CD4-positive, alpha-beta memory T cell (primary cell): ENCODE measurements around the gene HK2. TPM values are rescaled to one million over a fixed set of nuclear protein-coding genes. Genes with fewer than 3 reads are reported as not detected.

ENCODE experiments used
- CTCF ChIA-PET: fragments of 350-600 bp; sonication (Branson Sonifier 250); formaldehyde crosslinking; loops from one replicate; lab custom pipeline; 2021; ENCODE audit warnings: inconsistent platforms; ENCODE audit not compliant: partially characterized antibody; lab: Charles Lee
- POLR2A ChIA-PET: fragments of 350-600 bp; sonication (Branson Sonifier 250); formaldehyde crosslinking; loops from one replicate; lab custom pipeline; 2021; ENCODE audit not compliant: partially characterized antibody; lab: Charles Lee
- DNase-seq, 5 donors: peaks; one replicate each; pipeline versions ENCODE4 v3.0.0 to v3.0.0-alpha.2; 2020 to 2022; ENCODE audit warnings: mixed read lengths in 1 of 5
- H3K27ac ChIP-seq: one replicate; pipeline ENCODE4 v1.7.0; 2013; ENCODE audit warnings: low read depth, low read length
- H3K27me3 ChIP-seq: 2 replicates; pipeline ENCODE4 v1.7.0; 2013; ENCODE audit warnings: mild to moderate bottlenecking, low read length, moderate library complexity; ENCODE audit not compliant: insufficient read depth
- H3K36me3 ChIP-seq: 2 replicates; pipeline ENCODE4 v1.7.0; 2013; ENCODE audit warnings: mild to moderate bottlenecking, low read length, moderate library complexity; ENCODE audit not compliant: insufficient read depth
- H3K4me1 ChIP-seq: 2 replicates; pipeline ENCODE4 v1.7.0; 2013; ENCODE audit warnings: mild to moderate bottlenecking, low read length, moderate library complexity; ENCODE audit not compliant: insufficient read depth
- H3K4me3 ChIP-seq, 2 donors: one replicate each; pipeline ENCODE4 v1.7.0; 2013; ENCODE audit warnings: low read length in 2 of 2, mild to moderate bottlenecking in 1 of 2
- H3K9me3 ChIP-seq, 2 donors: one replicate each; pipeline ENCODE4 v1.7.0; 2013; ENCODE audit warnings: low read length in 2 of 2, control low read depth in 1 of 2; ENCODE audit not compliant: control insufficient read depth in 1 of 2
- H3K27ac Mint-ChIP-seq, 7 donors: one replicate each; pipeline ENCODE4 v1.8.0; 2020 to 2021; ENCODE audit warnings: mixed read lengths in 7 of 7, mild to moderate bottlenecking in 6 of 7, inconsistent platforms in 3 of 7, moderate library complexity in 3 of 7
- H3K27me3 Mint-ChIP-seq, 2 donors: one replicate each; pipeline ENCODE4 v1.8.0; 2020 to 2021; ENCODE audit warnings: mixed read lengths in 2 of 2
- H3K36me3 Mint-ChIP-seq, 2 donors: one replicate each; pipeline ENCODE4 v1.8.0; 2020 to 2021; ENCODE audit warnings: mixed read lengths in 2 of 2, inconsistent platforms in 1 of 2, mild to moderate bottlenecking in 1 of 2
- H3K4me1 Mint-ChIP-seq, 4 donors: one replicate each; pipeline ENCODE4 v1.8.0; 2020 to 2021; ENCODE audit warnings: mixed read lengths in 4 of 4, mild to moderate bottlenecking in 1 of 4
- H3K4me3 Mint-ChIP-seq, 8 donors: one replicate each; pipeline ENCODE4 v1.8.0; 2020 to 2021; ENCODE audit warnings: mixed read lengths in 8 of 8, mild to moderate bottlenecking in 7 of 8, moderate library complexity in 6 of 8, inconsistent platforms in 3 of 8
- H3K9me3 Mint-ChIP-seq, 8 donors: one replicate each; pipeline ENCODE4 v1.8.0; 2020 to 2021; ENCODE audit warnings: mixed read lengths in 8 of 8, mild to moderate bottlenecking in 5 of 8, inconsistent platforms in 3 of 8, moderate library complexity in 1 of 8
- intact Hi-C: fragments of 100-400 bp; cut with micrococcal nuclease; formaldehyde crosslinking; loops from one replicate; pipeline ENCODE4 v1.15.1; 2023
- polyA plus RNA-seq, 2 donors: library from polyadenylated mRNA; unstranded; fragments of 300-500 nt; fragmentation: Illumina TruSeq; gene quantifications; one replicate each; pipeline ENCODE4 v1.2.3, GENCODE V29; 2021
- total RNA-seq, 2 experiments: library from RNA; stranded (reverse); gene quantifications; one replicate each; pipeline ENCODE4 v1.2.3, GENCODE V29; 2021

Gene HK2
- total and polyA plus RNA-seq, 4 experiments from 2014 or later = 1.7 to 9.4 (median 6.1) TPM

DNA sequence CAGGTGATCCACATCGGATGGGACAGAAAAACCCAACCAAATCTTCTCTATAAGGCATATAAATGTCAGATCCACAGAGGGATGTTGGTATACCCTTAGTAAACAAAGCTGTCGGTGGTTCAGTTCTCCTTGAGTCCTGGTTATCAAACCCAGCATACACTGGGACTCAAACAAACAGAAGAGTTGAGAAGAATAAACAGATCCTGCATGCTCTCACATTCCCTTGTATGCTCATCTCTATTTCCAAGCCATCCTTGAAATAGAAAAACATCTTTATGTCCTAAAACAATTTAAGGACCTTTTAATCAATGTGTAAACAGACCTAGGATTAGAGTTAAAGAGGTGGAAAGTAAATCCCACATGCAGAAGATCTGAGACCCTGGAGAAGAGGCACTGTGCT, 19.8 kb upstream of the HK2 start:
- POLR2A ChIA-PET = interaction anchor here (1.0 kb wide), 1 partner anchor 35 kb away, joined by 3 read pairs; no protein-coding TSS in a partner anchor
- no peaks in the 10 kb centered on the region for H3K27me3 ChIP-seq
- Mint-ChIP-seq H3K36me3 (no peaks in the 10 kb centered on the region), H3K27ac (no peak overlapping the region), H3K4me1 (no peaks in the 10 kb centered on the region), H3K9me3 (no peaks in the 10 kb centered on the region), H3K27me3 (peaks cover 5 to 10% of the 10 kb centered on the region in 2 donors), H3K4me3 (no peak overlapping the region)
- no peaks in the 10 kb centered on the region for H3K36me3 ChIP-seq
- DNase-seq = no peak
- H3K27ac ChIP-seq = no peak overlapping the region
- H3K4me1 ChIP-seq = no peaks in the 10 kb centered on the region
- intact Hi-C loops = no loop called here
- no peaks in the 10 kb centered on the region for H3K9me3 ChIP-seq
- CTCF ChIA-PET = interaction anchor here (1.1 to 1.3 kb wide), 3 partner anchors 18 to 61 kb away, joined by 3 to 5 read pairs (median 4); partner anchors contain the start of gene HK2
- no peak overlapping the region for H3K4me3 ChIP-seq

DNA sequence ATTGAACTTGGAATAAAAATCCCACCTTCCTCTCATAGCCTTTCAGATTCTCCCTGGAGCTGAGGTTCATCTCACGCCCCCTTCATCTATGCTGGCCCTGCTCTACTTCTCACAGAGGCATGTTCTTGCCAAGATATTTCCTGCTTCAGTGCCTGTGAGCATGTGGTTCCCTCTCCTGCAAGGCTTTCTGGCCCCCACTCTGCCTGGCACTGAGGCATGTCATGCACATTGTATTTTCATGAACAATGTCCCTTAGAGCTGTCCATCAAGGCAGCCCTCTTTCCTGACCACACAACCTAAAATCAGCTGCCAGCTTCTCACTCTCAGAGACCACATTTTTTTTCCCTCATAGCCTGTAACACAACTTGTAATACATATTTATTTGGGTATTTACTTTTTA, 18.0 kb upstream of the HK2 start:
- Histone ChIP-seq H3K4me3 (no peak overlapping the region), H3K9me3 (no peaks in the 10 kb centered on the region), H3K27me3 (no peaks in the 10 kb centered on the region), H3K4me1 (no peaks in the 10 kb centered on the region), H3K36me3 (no peaks in the 10 kb centered on the region), H3K27ac (no peak overlapping the region)
- ChIA-PET POLR2A (no interaction called here), CTCF (interaction anchor here (2.7 kb wide), 1 partner anchor 61 kb away, joined by 7 read pairs; no protein-coding TSS in a partner anchor)
- no peaks in the 10 kb centered on the region for H3K4me1 Mint-ChIP-seq
- H3K36me3 Mint-ChIP-seq = no peaks in the 10 kb centered on the region
- no peak for DNase-seq
- no peak overlapping the region for H3K4me3 Mint-ChIP-seq
- peaks cover 1 to 5% of the 10 kb centered on the region in 2 donors for H3K27me3 Mint-ChIP-seq
- intact Hi-C loops = no loop called here
- H3K9me3 Mint-ChIP-seq = no peaks in the 10 kb centered on the region
- H3K27ac Mint-ChIP-seq = no peak overlapping the region

DNA sequence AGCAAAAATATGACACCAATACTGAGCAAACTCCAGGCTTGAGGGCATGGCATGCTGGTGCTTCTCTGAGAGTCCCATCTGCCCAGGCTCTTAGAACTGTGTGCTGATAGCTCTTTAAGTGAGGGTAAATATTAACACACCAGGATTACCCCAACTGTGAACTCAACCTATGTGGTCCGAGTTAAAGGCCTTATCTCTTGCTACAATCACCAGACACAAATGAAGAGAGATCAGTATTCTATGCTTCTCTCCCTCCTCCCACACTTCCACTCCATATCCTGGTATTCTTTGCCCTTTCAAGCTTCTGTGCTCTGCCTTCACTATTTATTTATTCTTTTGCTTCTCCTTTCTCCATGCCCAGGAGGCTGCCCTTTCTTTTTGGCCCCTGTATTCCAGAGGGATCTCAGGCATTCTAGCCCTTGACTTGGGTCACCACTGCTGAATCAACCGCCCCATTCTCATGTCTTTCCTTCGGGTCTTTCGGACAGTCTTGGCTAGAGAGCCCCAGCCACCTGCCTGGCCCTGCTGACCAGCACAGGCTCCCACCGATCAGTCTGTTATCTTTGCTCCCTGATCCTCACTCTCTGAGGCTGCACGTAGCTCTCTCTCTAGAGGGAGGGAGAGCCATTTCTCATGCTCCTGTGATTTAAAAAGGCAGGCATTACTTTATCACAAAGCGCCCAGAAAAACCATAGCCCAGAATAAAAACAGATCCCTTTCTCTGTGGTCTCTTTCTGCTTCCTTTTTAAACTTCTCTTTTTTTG, 17.2 kb upstream of the HK2 start:
- no peak overlapping the region for H3K4me3 Mint-ChIP-seq
- no peak overlapping the region for H3K27ac ChIP-seq
- no peaks in the 10 kb centered on the region for H3K9me3 ChIP-seq
- DNase-seq = no peak
- peaks cover 1 to 5% of the 10 kb centered on the region in 2 donors for H3K27me3 Mint-ChIP-seq
- no peaks in the 10 kb centered on the region for H3K4me1 Mint-ChIP-seq
- no peaks in the 10 kb centered on the region for H3K9me3 Mint-ChIP-seq
- ChIA-PET POLR2A (no interaction called here), CTCF (interaction anchor here (2.7 kb wide), 1 partner anchor 60 kb away, joined by 7 read pairs; no protein-coding TSS in a partner anchor)
- no peaks in the 10 kb centered on the region for H3K4me1 ChIP-seq
- H3K4me3 ChIP-seq = no peak overlapping the region
- H3K27ac Mint-ChIP-seq = no peak overlapping the region
- no peaks in the 10 kb centered on the region for H3K36me3 Mint-ChIP-seq
- no peaks in the 10 kb centered on the region for H3K36me3 ChIP-seq
- intact Hi-C loops = no loop called here
- no peaks in the 10 kb centered on the region for H3K27me3 ChIP-seq

DNA sequence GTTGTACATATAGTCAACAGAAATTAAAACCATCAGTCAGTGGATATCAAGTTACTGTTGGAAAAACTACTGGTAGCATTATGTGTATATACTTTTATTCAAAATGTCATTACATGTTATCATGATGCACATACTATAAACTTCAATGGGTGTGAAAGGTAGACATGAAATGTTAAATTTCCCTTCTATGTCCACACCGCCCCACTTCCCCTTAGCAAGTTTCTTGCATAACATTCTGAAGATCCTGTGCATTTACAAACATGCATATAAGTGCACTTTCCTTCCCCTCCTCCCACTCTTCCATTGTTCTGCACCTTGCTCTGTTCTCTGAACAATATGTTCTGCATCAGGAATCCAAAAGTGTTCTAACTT, 16.6 kb upstream of the HK2 start:
- no peak overlapping the region for H3K4me3 Mint-ChIP-seq
- H3K9me3 ChIP-seq = no peaks in the 10 kb centered on the region
- no peaks in the 10 kb centered on the region for H3K4me1 ChIP-seq
- H3K27ac ChIP-seq = no peak overlapping the region
- no peaks in the 10 kb centered on the region for H3K27me3 ChIP-seq
- no peak overlapping the region for H3K27ac Mint-ChIP-seq
- CTCF ChIA-PET = interaction anchor here (0.9 to 2.7 kb wide), 2 partner anchors 20 to 60 kb away, joined by 3 to 7 read pairs; no protein-coding TSS in a partner anchor
- H3K4me3 ChIP-seq = no peak overlapping the region
- H3K27me3 Mint-ChIP-seq = peaks cover 1 to 5% of the 10 kb centered on the region in 2 donors
- no peaks in the 10 kb centered on the region for H3K9me3 Mint-ChIP-seq
- no peaks in the 10 kb centered on the region for H3K36me3 ChIP-seq
- no peak for DNase-seq
- H3K36me3 Mint-ChIP-seq = no peaks in the 10 kb centered on the region
- intact Hi-C loops = no loop called here
- POLR2A ChIA-PET = no interaction called here
- no peaks in the 10 kb centered on the region for H3K4me1 Mint-ChIP-seq

DNA sequence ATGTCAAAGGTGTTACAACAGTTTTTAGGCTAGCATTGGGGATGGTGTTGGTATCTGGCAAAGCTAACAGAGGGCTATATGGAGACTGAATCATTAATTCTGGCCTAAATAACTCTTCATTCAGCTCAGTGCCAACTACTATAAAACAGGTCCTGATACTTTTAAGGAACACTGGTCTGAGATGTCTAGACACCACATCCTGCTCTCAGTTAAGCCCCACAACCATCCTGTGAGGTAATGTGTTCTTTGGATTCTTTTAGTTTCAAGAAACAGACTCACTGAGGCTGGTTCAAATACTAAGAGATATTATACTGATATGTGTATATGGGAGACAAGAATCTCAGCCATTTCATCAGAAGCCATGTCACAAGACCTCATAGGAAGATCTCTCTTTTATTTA, 14.2 kb upstream of the HK2 start:
- intact Hi-C loops = no loop called here
- Mint-ChIP-seq H3K4me1 (no peaks in the 10 kb centered on the region), H3K27me3 (peaks cover 1 to 3% of the 10 kb centered on the region in 2 donors), H3K27ac (no peak overlapping the region), H3K4me3 (no peak overlapping the region), H3K9me3 (no peaks in the 10 kb centered on the region), H3K36me3 (no peaks in the 10 kb centered on the region)
- Histone ChIP-seq H3K4me1 (no peaks in the 10 kb centered on the region), H3K27ac (no peak overlapping the region), H3K9me3 (no peaks in the 10 kb centered on the region), H3K27me3 (no peaks in the 10 kb centered on the region), H3K4me3 (no peak overlapping the region), H3K36me3 (no peaks in the 10 kb centered on the region)
- POLR2A ChIA-PET = no interaction called here
- CTCF ChIA-PET = no interaction called here
- DNase-seq = no peak

DNA sequence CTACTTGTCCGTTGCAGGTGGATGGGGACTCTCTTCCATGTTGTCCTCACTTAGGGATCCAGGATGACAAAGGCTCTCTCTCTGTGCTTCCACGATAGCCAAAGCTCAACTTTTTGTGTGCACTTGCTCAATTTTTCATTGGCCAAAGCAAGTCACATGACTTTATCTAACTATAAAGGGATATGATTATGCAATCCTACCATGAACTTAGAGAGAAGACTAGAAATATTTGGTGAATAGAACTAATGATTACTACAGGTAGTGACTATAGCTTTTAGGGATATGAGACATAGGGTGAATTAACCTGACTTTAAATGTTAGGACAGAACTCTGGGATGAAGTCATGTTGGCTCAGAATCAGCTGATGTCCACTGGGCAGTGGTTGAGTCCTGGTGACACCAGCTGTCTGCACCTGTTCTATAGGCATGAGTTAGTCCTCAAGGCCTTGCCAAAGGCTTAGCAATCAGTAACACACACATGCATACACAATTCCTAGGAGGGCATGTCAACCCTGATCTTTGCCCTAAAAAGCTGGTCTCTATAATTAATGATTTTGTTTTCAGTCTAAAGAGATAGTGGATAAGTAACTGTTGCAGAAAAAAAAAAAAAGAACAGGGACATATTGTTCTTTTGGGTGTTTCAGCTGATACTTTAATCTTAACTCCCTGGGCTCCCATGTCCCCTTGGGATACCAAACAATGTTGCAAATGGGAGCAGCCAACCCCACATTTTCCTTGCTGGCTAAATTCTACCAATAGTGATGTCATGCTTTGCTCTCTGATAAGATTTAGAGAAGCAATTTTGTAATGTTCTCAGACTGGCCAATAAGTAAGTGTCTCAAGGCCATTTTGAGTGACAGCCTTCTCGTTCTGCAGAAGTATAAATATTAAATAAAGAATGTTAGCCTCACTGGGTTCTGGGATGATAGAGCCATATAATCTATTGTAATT, 12.5 kb upstream of the HK2 start:
- no peaks in the 10 kb centered on the region for H3K9me3 ChIP-seq
- no peaks in the 10 kb centered on the region for H3K9me3 Mint-ChIP-seq
- no peak overlapping the region for H3K27ac Mint-ChIP-seq
- peaks cover under 1 to 3% of the 10 kb centered on the region in 2 donors for H3K27me3 Mint-ChIP-seq
- H3K27ac ChIP-seq = no peak overlapping the region
- no peaks in the 10 kb centered on the region for H3K36me3 ChIP-seq
- DNase-seq = no peak
- no peaks in the 10 kb centered on the region for H3K4me1 ChIP-seq
- intact Hi-C loops = no loop called here
- CTCF ChIA-PET = interaction anchor here (4.8 kb wide), 1 partner anchor 15 kb away, joined by 21 read pairs; no protein-coding TSS in a partner anchor
- H3K4me1 Mint-ChIP-seq = no peaks in the 10 kb centered on the region
- H3K4me3 ChIP-seq = no peak overlapping the region
- H3K27me3 ChIP-seq = no peaks in the 10 kb centered on the region
- no peaks in the 10 kb centered on the region for H3K36me3 Mint-ChIP-seq
- H3K4me3 Mint-ChIP-seq = no peak overlapping the region
- POLR2A ChIA-PET = no interaction called here
